WI38 (cell line): Measurements from ENCODE around the gene LNPEP.

Experiments used
- H3K4me3 ChIP-seq: 2 replicates; pipeline ENCODE4 v1.5.1; 2011; ENCODE audit warnings: low read depth, mild to moderate bottlenecking, control low read depth, low read length
- TF ChIP-seq, protein P1 (sequence below): IDR thresholded peaks from 2 replicates; pipeline ENCODE4 v1.5.1; 2012; ENCODE audit warnings: low read depth, mild to moderate bottlenecking, control low read depth, low read length

The LNPEP gene

GRCh38 chr5:97062046-97062445 is 126.2 kb downstream of the LNPEP start:
- H3K4me3 ChIP-seq: no peak overlapping the region
- TF ChIP-seq, protein P1, sequence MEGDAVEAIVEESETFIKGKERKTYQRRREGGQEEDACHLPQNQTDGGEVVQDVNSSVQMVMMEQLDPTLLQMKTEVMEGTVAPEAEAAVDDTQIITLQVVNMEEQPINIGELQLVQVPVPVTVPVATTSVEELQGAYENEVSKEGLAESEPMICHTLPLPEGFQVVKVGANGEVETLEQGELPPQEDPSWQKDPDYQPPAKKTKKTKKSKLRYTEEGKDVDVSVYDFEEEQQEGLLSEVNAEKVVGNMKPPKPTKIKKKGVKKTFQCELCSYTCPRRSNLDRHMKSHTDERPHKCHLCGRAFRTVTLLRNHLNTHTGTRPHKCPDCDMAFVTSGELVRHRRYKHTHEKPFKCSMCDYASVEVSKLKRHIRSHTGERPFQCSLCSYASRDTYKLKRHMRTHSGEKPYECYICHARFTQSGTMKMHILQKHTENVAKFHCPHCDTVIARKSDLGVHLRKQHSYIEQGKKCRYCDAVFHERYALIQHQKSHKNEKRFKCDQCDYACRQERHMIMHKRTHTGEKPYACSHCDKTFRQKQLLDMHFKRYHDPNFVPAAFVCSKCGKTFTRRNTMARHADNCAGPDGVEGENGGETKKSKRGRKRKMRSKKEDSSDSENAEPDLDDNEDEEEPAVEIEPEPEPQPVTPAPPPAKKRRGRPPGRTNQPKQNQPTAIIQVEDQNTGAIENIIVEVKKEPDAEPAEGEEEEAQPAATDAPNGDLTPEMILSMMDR: no peak

GRCh38 chr5:97063251-97063650 is 127.4 kb downstream of the LNPEP start:
- TF ChIP-seq, protein P1: no peak
- H3K4me3 ChIP-seq: no peak overlapping the region

GRCh38 chr5:97065475-97065874 is 129.6 kb downstream of the LNPEP start:
- TF ChIP-seq, protein P1: no peak
- H3K4me3 ChIP-seq: no peak overlapping the region

DNA sequence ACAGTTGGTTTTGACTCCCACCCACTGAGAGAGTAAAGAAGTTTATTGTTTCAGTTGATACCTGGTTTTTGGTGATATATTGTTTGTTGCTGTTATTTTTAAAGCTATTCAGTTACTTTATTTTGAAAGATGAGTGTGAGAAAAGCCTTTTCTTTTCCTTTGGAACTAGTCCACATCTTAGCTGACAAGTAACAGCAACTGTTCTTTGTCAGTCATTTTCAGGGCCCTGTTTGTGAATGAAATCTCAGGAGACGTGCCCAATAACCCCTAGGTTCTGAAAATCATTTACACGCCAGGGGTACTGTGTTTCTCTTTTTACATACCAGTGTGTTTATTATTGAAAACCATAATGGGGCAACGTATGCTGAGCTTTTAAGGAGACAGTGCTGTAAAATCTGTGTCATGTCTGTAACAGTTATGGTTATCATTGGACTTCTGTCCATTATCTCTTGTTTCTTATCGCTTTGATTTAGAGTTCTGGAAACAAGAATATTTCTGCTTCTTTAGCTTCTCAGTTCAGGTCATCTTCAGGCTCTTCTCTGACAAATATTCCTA is 131.5 kb downstream of the LNPEP start:
- H3K4me3 ChIP-seq: no peak overlapping the region
- TF ChIP-seq, protein P1: no peak

- TF ChIP-seq, protein P1: no peak
Measured at GRCh38 chr5:97070234-97070633, 134.4 kb downstream of the LNPEP start.

DNA sequence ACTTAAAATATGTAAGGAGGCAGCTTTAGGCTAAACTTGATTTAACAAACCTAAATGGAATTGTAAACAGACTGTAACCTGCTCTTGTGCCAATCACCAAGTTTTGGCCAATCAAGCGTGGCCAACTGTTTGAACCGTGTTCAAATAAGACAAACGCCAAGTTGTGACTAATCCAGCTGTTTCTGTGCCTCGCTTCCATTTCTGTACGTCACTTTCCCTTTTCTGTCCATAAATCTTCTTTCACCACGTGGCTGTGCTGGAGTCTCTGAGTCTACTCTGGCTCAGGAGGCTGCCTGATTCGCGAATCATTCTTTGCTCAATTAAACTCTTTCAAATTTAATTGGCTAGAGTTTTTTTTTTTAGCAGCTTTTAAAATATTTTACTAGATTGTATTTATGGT is 135.2 kb downstream of the LNPEP start:
- no peak overlapping the region for H3K4me3 ChIP-seq
- TF ChIP-seq, protein P1: no peak

More at GRCh38 chr5:97070234-97070633, 134.4 kb downstream of the LNPEP start:
- H3K4me3 ChIP-seq: no peak overlapping the region

DNA sequence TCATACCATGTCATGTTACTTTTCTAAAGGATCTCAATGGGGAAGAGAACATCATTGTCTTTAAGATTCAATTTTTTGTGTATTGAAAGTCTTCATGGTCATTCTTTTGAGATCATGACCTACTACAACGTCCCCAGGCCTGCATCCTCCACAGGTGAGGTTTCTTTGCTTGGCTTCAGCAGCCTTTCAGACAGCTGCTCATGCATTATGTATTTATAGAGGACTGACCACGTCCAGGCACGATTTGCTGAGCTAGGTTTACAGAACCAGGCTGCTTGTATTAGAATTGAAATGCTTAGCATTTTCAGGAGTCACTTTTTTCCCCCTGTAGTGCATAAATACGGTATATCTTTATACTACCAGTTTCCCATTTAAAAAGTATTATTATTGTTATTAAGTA is 136.1 kb downstream of the LNPEP start:
- H3K4me3 ChIP-seq: no peak overlapping the region
- TF ChIP-seq, protein P1: no peak
